ENCODE data around the gene PTGDS. TPM values are rescaled to one million over a fixed set of nuclear protein-coding genes. Genes with fewer than 3 reads are reported as not detected.

Gene PTGDS
- total RNA-seq, 3 donors from 2014 or later: 46.7 to 72.6 (median 48.2) TPM

GRCh38 chr9:137006116-137007003 lies 29.1 kb downstream of the PTGDS start:
- H3K4me3 ChIP-seq: no peak overlapping the region
- H3K9me3 ChIP-seq: peaks cover 0 to 6% of the 10 kb centered on the region in 2 donors
- no peaks in the 10 kb centered on the region for H3K27me3 ChIP-seq
- no peak for DNase-seq (ENCODE audit: low spot score in 2 of 2)
- no peaks in the 10 kb centered on the region for H3K36me3 ChIP-seq
- intact Hi-C loops (cut with DNase I; ENCODE audit: low total_unique reads): no loop called here
- TF ChIP-seq CTCF (IDR thresholded peaks at IDR 0.05): no peak
- no peak for TF ChIP-seq POLR2A (IDR thresholded peaks at IDR 0.05)
- no peak for TF ChIP-seq POLR2AphosphoS5 (IDR thresholded peaks at IDR 0.05)
- no peak overlapping the region for H3K27ac ChIP-seq
- no peaks in the 10 kb centered on the region for H3K4me1 ChIP-seq

GRCh38 chr9:137007108-137007815 lies 30.0 kb downstream of the PTGDS start:
- Histone ChIP-seq H3K27ac (no peak overlapping the region), H3K36me3 (no peaks in the 10 kb centered on the region), H3K9me3 (peaks cover 0 to 6% of the 10 kb centered on the region in 2 donors), H3K4me1 (no peaks in the 10 kb centered on the region), H3K27me3 (no peaks in the 10 kb centered on the region), H3K4me3 (no peak overlapping the region)
- no peak for TF ChIP-seq CTCF (IDR thresholded peaks at IDR 0.05)
- no peak for DNase-seq (ENCODE audit: low spot score in 2 of 2)
- intact Hi-C loops (cut with DNase I; ENCODE audit: low total_unique reads): no loop called here

- Histone ChIP-seq H3K36me3 (no peaks in the 10 kb centered on the region), H3K4me3 (no peak overlapping the region), H3K27ac (no peak overlapping the region), H3K9me3 (peaks cover 0 to 6% of the 10 kb centered on the region in 2 donors), H3K27me3 (no peaks in the 10 kb centered on the region), H3K4me1 (no peaks in the 10 kb centered on the region)
- intact Hi-C loops (cut with DNase I; ENCODE audit: low total_unique reads): no loop called here
- no peak for DNase-seq (ENCODE audit: low spot score in 2 of 2)
- no peak for TF ChIP-seq POLR2AphosphoS5 (IDR thresholded peaks at IDR 0.05)
- no peak for TF ChIP-seq POLR2A (IDR thresholded peaks at IDR 0.05)
- no peak for TF ChIP-seq CTCF (IDR thresholded peaks at IDR 0.05)
Measured at GRCh38 chr9:137007816-137008270, 30.5 kb downstream of the PTGDS start.

- DNase-seq (ENCODE audit: low spot score in 2 of 2): no peak
- Histone ChIP-seq H3K4me1 (no peaks in the 10 kb centered on the region), H3K4me3 (no peak overlapping the region), H3K9me3 (peaks cover 0 to 6% of the 10 kb centered on the region in 2 donors), H3K27me3 (no peaks in the 10 kb centered on the region), H3K36me3 (no peaks in the 10 kb centered on the region), H3K27ac (no peak overlapping the region)
- intact Hi-C loops (cut with DNase I; ENCODE audit: low total_unique reads): no loop called here
- TF ChIP-seq POLR2AphosphoS5 (IDR thresholded peaks at IDR 0.05) (no peak), CTCF (IDR thresholded peaks at IDR 0.05) (no peak), POLR2A (IDR thresholded peaks at IDR 0.05) (no peak)
Measured at GRCh38 chr9:137008312-137008711, 31.0 kb downstream of the PTGDS start.

- Histone ChIP-seq H3K4me1 (no peaks in the 10 kb centered on the region), H3K4me3 (no peak overlapping the region), H3K9me3 (peaks cover 0 to 6% of the 10 kb centered on the region in 2 donors), H3K36me3 (no peaks in the 10 kb centered on the region), H3K27ac (no peak overlapping the region), H3K27me3 (no peaks in the 10 kb centered on the region)
- intact Hi-C loops (cut with DNase I; ENCODE audit: low total_unique reads): no loop called here
- TF ChIP-seq POLR2A (IDR thresholded peaks at IDR 0.05) (no peak), CTCF (IDR thresholded peaks at IDR 0.05) (no peak), POLR2AphosphoS5 (IDR thresholded peaks at IDR 0.05) (no peak)
- DNase-seq (ENCODE audit: low spot score in 2 of 2): no peak
Measured at GRCh38 chr9:137009217-137009616, 31.9 kb downstream of the PTGDS start.

All from breast epithelium (tissue), 4 donors.